OCI-LY3 (cell line): ENCODE results near the gene RSPH3.

Experiments used
- H2AFZ ChIP-seq: fragments of 200-600, 300-600 bp; shearing (Covaris generic); 2 replicates; pipeline ENCODE4 v1.6.0; 2014; ENCODE audit warnings: antibody characterized with exemption, low read depth, low read length
- H3K27ac ChIP-seq: fragments of 200-600, 300-600 bp; sonication (generic); 2 replicates; pipeline ENCODE4 v1.5.1; 2014; ENCODE audit warnings: mild to moderate bottlenecking, low read length, moderate library complexity, mixed read lengths
- H3K27me3 ChIP-seq: fragments of 200-600, 300-600 bp; sonication (generic); 2 replicates; pipeline ENCODE4 v1.6.1; 2014; ENCODE audit warnings: low read depth, low read length, mixed read lengths
- H3K36me3 ChIP-seq: fragments of 200-600, 300-600 bp; sonication (generic); replicated peaks from 2 replicates; pipeline ENCODE3; 2014; ENCODE audit warnings: low read depth, low read length, mixed read lengths
- H3K4me1 ChIP-seq: fragments of 300-600, 200-600 bp; sonication (generic); 2 replicates; pipeline ENCODE4 v1.6.1; 2014; ENCODE audit warnings: low read length, mixed read lengths
- H3K4me2 ChIP-seq: fragments of 200-600, 300-600 bp; sonication (generic); 2 replicates; pipeline ENCODE4 v1.6.1; 2014; ENCODE audit warnings: low read length, mixed read lengths
- H3K4me3 ChIP-seq: fragments of 300-600, 200-600 bp; sonication (generic); 2 replicates; pipeline ENCODE4 v1.5.1; 2014; ENCODE audit warnings: antibody characterized with exemption, mild to moderate bottlenecking, low read length, moderate library complexity
- H3K79me2 ChIP-seq: fragments of 300-600, 200-600 bp; shearing (Covaris generic); 2 replicates; pipeline ENCODE4 v1.6.1; 2014; ENCODE audit warnings: mild to moderate bottlenecking, low read length, mixed read lengths
- H3K9ac ChIP-seq: fragments of 300-600, 200-600 bp; shearing (Covaris generic); 2 replicates; pipeline ENCODE4 v1.6.0; 2014; ENCODE audit warnings: mild to moderate bottlenecking, low read length, moderate library complexity
- H3K9me3 ChIP-seq: fragments of 200-600, 300-600 bp; shearing (Covaris generic); 2 replicates; pipeline ENCODE4 v1.6.1; 2014; ENCODE audit warnings: low read length, mixed read lengths; ENCODE audit not compliant: insufficient read depth
- H4K20me1 ChIP-seq: fragments of 200-600, 300-600 bp; sonication (generic); 2 replicates; pipeline ENCODE4 v1.6.1; 2016; ENCODE audit warnings: low read length, mixed read lengths; ENCODE audit not compliant: insufficient read depth
- CTCF ChIP-seq: fragments of 200-600, 300-600 bp; sonication (generic); IDR thresholded peaks from 2 replicates; pipeline ENCODE4 v1.5.1; 2014; ENCODE audit warnings: antibody characterized with exemption, low read length, low read depth
- EZH2phosphoT487 ChIP-seq: fragments of 200-600 bp; shearing (Covaris generic); IDR thresholded peaks from 2 replicates; pipeline ENCODE4 v1.6.1; 2018; ENCODE audit warnings: antibody characterized with exemption, mixed run types, low read depth

The RSPH3 gene

GRCh38 chr6:158988477-158988876 lies 11.5 kb downstream of the RSPH3 start:
- Histone ChIP-seq H3K9ac (no peak overlapping the region), H4K20me1 (no peaks in the 10 kb centered on the region), H3K9me3 (no peaks in the 10 kb centered on the region), H3K4me1 (no peaks in the 10 kb centered on the region), H3K4me3 (no peak overlapping the region), H3K27me3 (no peaks in the 10 kb centered on the region), H2AFZ (no peak overlapping the region), H3K36me3 (no peaks in the 10 kb centered on the region), H3K79me2 (no peaks in the 10 kb centered on the region), H3K4me2 (no peak overlapping the region), H3K27ac (no peak overlapping the region)
- TF ChIP-seq EZH2phosphoT487 (no peak), CTCF (no peak)

DNA sequence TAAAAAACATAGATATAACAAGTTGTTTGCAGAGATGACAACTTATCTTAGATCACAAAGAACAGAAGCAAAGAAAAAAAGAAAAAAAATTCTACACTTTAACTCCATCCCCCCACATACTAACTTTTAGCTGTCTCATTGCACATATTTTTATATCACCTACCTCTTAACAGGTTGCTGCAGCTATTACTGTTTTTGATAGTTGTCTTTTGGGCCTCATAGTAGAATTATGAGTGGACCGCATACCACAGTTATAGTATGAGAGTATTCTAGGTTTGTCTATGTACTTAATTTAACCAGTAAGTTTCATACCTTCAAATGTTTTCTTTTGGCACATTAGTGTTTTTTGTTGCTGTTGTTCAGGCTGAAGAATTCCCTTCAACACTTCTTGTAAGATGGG lies 12.3 kb downstream of the RSPH3 start:
- Histone ChIP-seq H3K9ac (no peak overlapping the region), H4K20me1 (no peaks in the 10 kb centered on the region), H2AFZ (no peak overlapping the region), H3K9me3 (no peaks in the 10 kb centered on the region), H3K27me3 (no peaks in the 10 kb centered on the region), H3K79me2 (no peaks in the 10 kb centered on the region), H3K4me1 (no peaks in the 10 kb centered on the region), H3K4me2 (no peak overlapping the region), H3K27ac (no peak overlapping the region), H3K36me3 (no peaks in the 10 kb centered on the region), H3K4me3 (no peak overlapping the region)
- TF ChIP-seq EZH2phosphoT487 = no peak

DNA sequence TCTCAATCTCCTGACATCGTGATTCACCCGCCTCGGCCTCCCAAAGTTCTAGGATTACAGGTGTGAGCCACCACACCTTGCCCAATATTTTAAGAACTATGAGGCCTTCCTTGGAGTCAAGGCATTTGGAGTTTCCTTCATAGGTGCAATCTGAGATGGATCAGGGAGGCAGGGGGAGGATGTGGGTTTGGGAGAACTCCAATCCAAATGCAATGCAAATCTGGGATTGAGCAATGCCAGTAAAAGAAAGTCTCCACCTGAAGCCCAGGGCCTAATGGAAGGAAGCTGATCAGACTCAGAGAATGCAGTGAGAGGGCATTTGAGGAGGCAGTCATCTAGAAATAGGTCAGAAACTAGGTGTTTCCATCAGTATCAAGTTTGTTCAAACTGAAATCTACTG lies 21.2 kb downstream of the RSPH3 start:
- no peak overlapping the region for H3K4me3 ChIP-seq
- H3K27ac ChIP-seq = no peak overlapping the region
- H3K79me2 ChIP-seq = no peaks in the 10 kb centered on the region
- no peaks in the 10 kb centered on the region for H3K36me3 ChIP-seq
- no peak for TF ChIP-seq CTCF
- no peak overlapping the region for H3K4me2 ChIP-seq
- no peaks in the 10 kb centered on the region for H4K20me1 ChIP-seq
- no peak overlapping the region for H3K9ac ChIP-seq
- no peaks in the 10 kb centered on the region for H3K9me3 ChIP-seq
- H3K4me1 ChIP-seq = no peaks in the 10 kb centered on the region
- H3K27me3 ChIP-seq = no peaks in the 10 kb centered on the region
- H2AFZ ChIP-seq = no peak overlapping the region

GRCh38 chr6:158977382-158977781 lies 22.6 kb downstream of the RSPH3 start:
- no peak overlapping the region for H2AFZ ChIP-seq
- H3K36me3 ChIP-seq = no peaks in the 10 kb centered on the region
- H3K27me3 ChIP-seq = no peaks in the 10 kb centered on the region
- H3K9me3 ChIP-seq = no peaks in the 10 kb centered on the region
- no peaks in the 10 kb centered on the region for H4K20me1 ChIP-seq
- no peak overlapping the region for H3K27ac ChIP-seq
- H3K9ac ChIP-seq = no peak overlapping the region
- TF ChIP-seq EZH2phosphoT487 (no peak), CTCF (no peak)
- no peak overlapping the region for H3K4me2 ChIP-seq
- H3K79me2 ChIP-seq = no peaks in the 10 kb centered on the region
- H3K4me3 ChIP-seq = no peak overlapping the region
- H3K4me1 ChIP-seq = no peaks in the 10 kb centered on the region
